GM12872 (cell line): ENCODE measurements around the gene DEFB108B.
A peak's percentile ranks its signal among the peaks of the same experiment; 100 is the strongest.
"Not testable (repeated sequence)": the region's sequence is repeated elsewhere in the genome, so short reads cannot be mapped to it uniquely, and the experiment has no call there.

Experiments used
- CTCF ChIP-seq: IDR thresholded peaks from 3 replicates; pipeline ENCODE4 v1.5.1; 2011; ENCODE audit warnings: low read depth, mild to moderate bottlenecking, low read length, moderate library complexity; ENCODE audit not compliant: insufficient read depth

DEFB108B gene

GRCh38 chr11:71832811-71833210, at the start of gene DEFB108B:
DEFB108B (plus strand) TSS chr11:71833200; CDS start chr11:71833200, 0 bp downstream.
- TF ChIP-seq CTCF, result not testable (repeated sequence)

GRCh38 chr11:71787098-71787823, 45.7 kb upstream of the DEFB108B start:
- no peak for TF ChIP-seq CTCF

- TF ChIP-seq CTCF, result peak; percentile 56
Measured at GRCh38 chr11:71792621-71793235, 40.3 kb upstream of the DEFB108B start.

GRCh38 chr11:71800335-71800953, 32.6 kb upstream of the DEFB108B start:
- TF ChIP-seq CTCF, result peak; percentile 88

GRCh38 chr11:71813481-71814355, 19.3 kb upstream of the DEFB108B start:
- peak; percentile 70 for TF ChIP-seq CTCF

- TF ChIP-seq CTCF, result no peak
Measured at GRCh38 chr11:71843858-71844257, 10.9 kb downstream of the DEFB108B start.

- peak; percentile 67 for TF ChIP-seq CTCF
Measured at GRCh38 chr11:71863978-71864627, 31.1 kb downstream of the DEFB108B start.
